GM23248 (cell line): ENCODE data around the gene TLNRD1.

Experiments
- EZH2 ChIP-seq: fragments of 200-600 bp; sonication (generic); IDR thresholded peaks from 2 replicates; pipeline ENCODE4 v1.6.1; 2018; ENCODE audit warnings: antibody characterized with exemption, mild to moderate bottlenecking; ENCODE audit not compliant: insufficient read depth, poor library complexity, severe bottlenecking
- EZH2phosphoT487 ChIP-seq: fragments of 200-600 bp; sonication (generic); IDR thresholded peaks from 2 replicates; pipeline ENCODE4 v1.6.1; 2018; ENCODE audit warnings: antibody characterized with exemption, moderate library complexity, mild to moderate bottlenecking, low read depth; ENCODE audit not compliant: insufficient read depth

- TF ChIP-seq EZH2 = no peak
- TF ChIP-seq EZH2phosphoT487 = no peak
Observed at GRCh38 chr15:80977627-80978036, 23.1 kb upstream of the TLNRD1 start.
